ENCODE results near the gene H2BW1.
"Not testable (repeated sequence)": the region's sequence is repeated elsewhere in the genome, so short reads cannot be mapped to it uniquely, and the experiment has no call there.

The H2BW1 gene

GRCh38 chrX:104013606-104014005 is at the start of gene H2BW1:
TSS of gene H2BW1 (minus strand) at chrX:104013708. CDS start at chrX:104013576, 132 bp downstream.
- DNase-seq (ENCODE audit: low spot score): no peak

GRCh38 chrX:104062636-104063035 is 49.1 kb upstream of the H2BW1 start:
- not testable (repeated sequence) for DNase-seq (ENCODE audit: low spot score)

- not testable (repeated sequence) for DNase-seq (ENCODE audit: low spot score)
These were observed 41.4 kb upstream of the H2BW1 start for GRCh38 chrX:104054956-104055355.

- no peak for DNase-seq (ENCODE audit: low spot score)
These were observed 33.7 kb upstream of the H2BW1 start for GRCh38 chrX:104047171-104047570.

GRCh38 chrX:104045642-104046041 is 32.1 kb upstream of the H2BW1 start:
- no peak for DNase-seq (ENCODE audit: low spot score)

- no peak for DNase-seq (ENCODE audit: low spot score)
These were observed 27.5 kb upstream of the H2BW1 start for GRCh38 chrX:104041003-104041402.

GRCh38 chrX:104039689-104040505 is 26.4 kb upstream of the H2BW1 start, which contains the start of gene H2BW2:
TSS of gene H2BW2 (plus strand) at chrX:104039956. CDS start at chrX:104039995, 39 bp downstream.
- DNase-seq (ENCODE audit: low spot score): no peak

- no peak for DNase-seq (ENCODE audit: low spot score)
These were observed 4.6 kb upstream of the H2BW1 start for GRCh38 chrX:104018126-104018525.

- not testable (repeated sequence) for DNase-seq (ENCODE audit: low spot score)
These were observed 2.1 kb upstream of the H2BW1 start for GRCh38 chrX:104015576-104015975.

GRCh38 chrX:104013158-104013557 is 350 bp downstream of the H2BW1 start:
- no peak for DNase-seq (ENCODE audit: low spot score)

- no peak for DNase-seq (ENCODE audit: low spot score)
These were observed 4.7 kb downstream of the H2BW1 start for GRCh38 chrX:104008831-104009230.

- DNase-seq (ENCODE audit: low spot score): no peak
These were observed 14.3 kb downstream of the H2BW1 start for GRCh38 chrX:103999234-103999633.

- not testable (repeated sequence) for DNase-seq (ENCODE audit: low spot score)
These were observed 30.0 kb downstream of the H2BW1 start for GRCh38 chrX:103983508-103983907.

- not testable (repeated sequence) for DNase-seq (ENCODE audit: low spot score)
These were observed 50.9 kb downstream of the H2BW1 start, which contains the start of gene TMSB15B for GRCh38 chrX:103962411-103963278. TSS of gene TMSB15B (plus strand) at chrX:103962627.

Data from GM03348 (cell line).